ENCODE results near the gene PTX3. TPM values are rescaled to one million over a fixed set of nuclear protein-coding genes. Genes with fewer than 3 reads are reported as not detected.

Gene PTX3
- total and polyA plus RNA-seq, 2 of the 13 experiments (the other 11 are each of a cell fraction or from before 2014, with no cell fraction given): not detected

GRCh38 chr3:157418104-157418503 is 18.5 kb upstream of the PTX3 start (continued):
- no peak for TF ChIP-seq SMARCE1 (IDR thresholded peaks at IDR 0.05; ENCODE audit: borderline replicate concordance)

- intact Hi-C loops (cut with micrococcal nuclease; ENCODE audit: unreplicated experiment) (no loop called here), in situ Hi-C loops (cut with HindIII; ENCODE audit: extremely low pct_ligation_motif_present, low pct_unique_long_range_greater_than_20kb) (no loop called here)
- POLR2A ChIA-PET: no interaction called here
- Histone ChIP-seq H3K27me3 (ENCODE audit: control insufficient read depth in 1 of 2, insufficient read depth in 2 of 2, low read length in 2 of 2) (no peaks in the 10 kb centered on the region), H3K4me2 (ENCODE audit: low read depth, low read length) (no peak overlapping the region), H3K27ac (ENCODE audit: extremely low read length, insufficient read depth, low read length) (no peak overlapping the region), H3K9me3 (ENCODE audit: low read length) (no peaks in the 10 kb centered on the region), H2AFZ (ENCODE audit: low read length) (no peak overlapping the region), H3K36me3 (replicated peaks in 1 of 2; ENCODE audit: control insufficient read depth in 1 of 2, insufficient read depth in 2 of 2, low read length in 2 of 2) (no peaks in the 10 kb centered on the region), H3K9ac (ENCODE audit: insufficient read depth, low read depth, low read length) (no peak overlapping the region), H3K4me3 (replicated peaks in 1 of 3; ENCODE audit: insufficient read depth in 1 of 3, low read depth in 2 of 3, low read length in 3 of 3) (no peak overlapping the region), H3K79me2 (ENCODE audit: insufficient read depth, low read length) (no peaks in the 10 kb centered on the region), H3K4me1 (ENCODE audit: insufficient read depth, low read length) (no peaks in the 10 kb centered on the region), H4K20me1 (ENCODE audit: insufficient read depth, low read length) (no peaks in the 10 kb centered on the region)
- no peak for TF ChIP-seq NFATC3 (CRISPR knock-in tag; IDR thresholded peaks at IDR 0.05)
- no peak for TF ChIP-seq ZNF614 (CRISPR knock-in tag; IDR thresholded peaks at IDR 0.05; ENCODE audit: borderline replicate concordance)
- no peak for TF ChIP-seq KDM6A (CRISPR knock-in tag; IDR thresholded peaks at IDR 0.05; ENCODE audit: low read depth)
- TF ChIP-seq ZNF782 (CRISPR knock-in tag; IDR thresholded peaks at IDR 0.05; ENCODE audit: borderline replicate concordance): no peak
- no peak for TF ChIP-seq HDAC1 (CRISPR knock-in tag; IDR thresholded peaks at IDR 0.05)
- no peak for TF ChIP-seq SKI (IDR thresholded peaks at IDR 0.05; ENCODE audit: partially characterized antibody)
- no peak for TF ChIP-seq ZBTB2 (CRISPR knock-in tag; IDR thresholded peaks at IDR 0.05; ENCODE audit: low read depth)
- TF ChIP-seq ZNF331 (CRISPR knock-in tag; IDR thresholded peaks at IDR 0.05): no peak
- no peak for TF ChIP-seq ZFX (CRISPR knock-in tag; IDR thresholded peaks at IDR 0.05; ENCODE audit: low read depth)
- TF ChIP-seq HNRNPL (IDR thresholded peaks at IDR 0.05; ENCODE audit: low read depth, low read length): no peak
- no peak for TF ChIP-seq IRF1 (CRISPR knock-in tag; IDR thresholded peaks at IDR 0.05; ENCODE audit: low read depth)
- TF ChIP-seq NR2C2 (CRISPR knock-in tag; IDR thresholded peaks at IDR 0.05; ENCODE audit: borderline replicate concordance): no peak
- CTCF ChIA-PET (ENCODE audit: low intra/inter-chr PET ratio, low total read pairs): no interaction called here
- 10% methylated on average over 3 of the region's 3 CpGs for WGBS (ENCODE audit: low lambda C conversion rate)
- no TSS peak for BruUV-seq (replicated peaks)
- DNase-seq (ENCODE audit: low spot score) (no peak), FAIRE-seq (no peak), ATAC-seq (no peak)
Measured at GRCh38 chr3:157420606-157421130, 16.0 kb upstream of the PTX3 start.
